ENCODE results near the gene IL1F10.

Gene IL1F10

GRCh38 chr2:113117541-113118262, 49.9 kb downstream of the IL1F10 start:
- no peaks in the 10 kb centered on the region for H3K9me3 ChIP-seq (ENCODE audit: insufficient read depth, low read depth, low read length)
- H3K27me3 ChIP-seq (ENCODE audit: insufficient read depth, low read length) = peaks cover 16% of the 10 kb centered on the region; the same call in 1 of the 2 replicates
- no peak overlapping the region for H3K27ac ChIP-seq (ENCODE audit: low read length)
- H3K4me1 ChIP-seq (ENCODE audit: insufficient read depth, low read length) = peaks cover 3% of the 10 kb centered on the region; the same call in 1 of the 2 replicates
- no peak overlapping the region for H3K9ac ChIP-seq (ENCODE audit: low read depth, low read length)
- H3K36me3 ChIP-seq (ENCODE audit: insufficient read depth, low read depth, low read length) = no peaks in the 10 kb centered on the region
- H3K4me3 ChIP-seq (ENCODE audit: low read length) = no peak overlapping the region

GRCh38 chr2:113118263-113118657, 50.5 kb downstream of the IL1F10 start:
- H3K36me3 ChIP-seq (ENCODE audit: insufficient read depth, low read depth, low read length) = no peaks in the 10 kb centered on the region
- H3K9me3 ChIP-seq (ENCODE audit: insufficient read depth, low read depth, low read length) = no peaks in the 10 kb centered on the region
- H3K9ac ChIP-seq (ENCODE audit: low read depth, low read length) = no peak overlapping the region
- H3K4me3 ChIP-seq (ENCODE audit: low read length) = no peak overlapping the region
- H3K27me3 ChIP-seq (ENCODE audit: insufficient read depth, low read length) = peaks cover 16% of the 10 kb centered on the region; the same call in 1 of the 2 replicates
- no peaks in the 10 kb centered on the region for H3K4me1 ChIP-seq (ENCODE audit: insufficient read depth, low read length)
- H3K27ac ChIP-seq (ENCODE audit: low read length) = no peak overlapping the region

GRCh38 chr2:113119111-113119510, 51.3 kb downstream of the IL1F10 start:
- Histone ChIP-seq H3K4me1 (ENCODE audit: insufficient read depth, low read length) (no peaks in the 10 kb centered on the region), H3K4me3 (ENCODE audit: low read length) (no peak overlapping the region), H3K9me3 (ENCODE audit: insufficient read depth, low read depth, low read length) (no peaks in the 10 kb centered on the region), H3K27me3 (ENCODE audit: insufficient read depth, low read length) (peaks cover 16% of the 10 kb centered on the region; the same call in 1 of the 2 replicates), H3K27ac (ENCODE audit: low read length) (no peak overlapping the region), H3K36me3 (ENCODE audit: insufficient read depth, low read depth, low read length) (no peaks in the 10 kb centered on the region), H3K9ac (ENCODE audit: low read depth, low read length) (no peak overlapping the region)

- Histone ChIP-seq H3K27me3 (ENCODE audit: insufficient read depth, low read length) (peaks cover 16% of the 10 kb centered on the region; the same call in 1 of the 2 replicates), H3K27ac (ENCODE audit: low read length) (no peak overlapping the region), H3K4me1 (ENCODE audit: insufficient read depth, low read length) (no peaks in the 10 kb centered on the region), H3K4me3 (ENCODE audit: low read length) (no peak overlapping the region), H3K36me3 (ENCODE audit: insufficient read depth, low read depth, low read length) (no peaks in the 10 kb centered on the region), H3K9me3 (ENCODE audit: insufficient read depth, low read depth, low read length) (no peaks in the 10 kb centered on the region), H3K9ac (ENCODE audit: low read depth, low read length) (no peak overlapping the region)
Observed at GRCh38 chr2:113120861-113121260, 53.1 kb downstream of the IL1F10 start.

GRCh38 chr2:113122364-113122763, 54.6 kb downstream of the IL1F10 start:
- Histone ChIP-seq H3K27ac (ENCODE audit: low read length) (no peak overlapping the region), H3K4me1 (ENCODE audit: insufficient read depth, low read length) (no peaks in the 10 kb centered on the region), H3K9me3 (ENCODE audit: insufficient read depth, low read depth, low read length) (no peaks in the 10 kb centered on the region), H3K4me3 (ENCODE audit: low read length) (no peak overlapping the region), H3K9ac (ENCODE audit: low read depth, low read length) (no peak overlapping the region), H3K36me3 (ENCODE audit: insufficient read depth, low read depth, low read length) (no peaks in the 10 kb centered on the region), H3K27me3 (ENCODE audit: insufficient read depth, low read length) (peaks cover 16% of the 10 kb centered on the region; the same call in 1 of the 2 replicates)

GRCh38 chr2:113123726-113124125, 56.0 kb downstream of the IL1F10 start:
- H3K27me3 ChIP-seq (ENCODE audit: insufficient read depth, low read length) = peaks cover 16% of the 10 kb centered on the region; the same call in 1 of the 2 replicates
- H3K4me3 ChIP-seq (ENCODE audit: low read length) = no peak overlapping the region
- H3K9me3 ChIP-seq (ENCODE audit: insufficient read depth, low read depth, low read length) = no peaks in the 10 kb centered on the region
- H3K27ac ChIP-seq (ENCODE audit: low read length) = no peak overlapping the region
- no peaks in the 10 kb centered on the region for H3K36me3 ChIP-seq (ENCODE audit: insufficient read depth, low read depth, low read length)
- H3K4me1 ChIP-seq (ENCODE audit: insufficient read depth, low read length) = no peaks in the 10 kb centered on the region
- H3K9ac ChIP-seq (ENCODE audit: low read depth, low read length) = no peak overlapping the region

GRCh38 chr2:113124181-113124961, 56.6 kb downstream of the IL1F10 start:
- H3K9ac ChIP-seq (ENCODE audit: low read depth, low read length) = no peak overlapping the region
- H3K36me3 ChIP-seq (ENCODE audit: insufficient read depth, low read depth, low read length) = no peaks in the 10 kb centered on the region
- no peaks in the 10 kb centered on the region for H3K4me1 ChIP-seq (ENCODE audit: insufficient read depth, low read length)
- H3K9me3 ChIP-seq (ENCODE audit: insufficient read depth, low read depth, low read length) = no peaks in the 10 kb centered on the region
- peaks cover 16% of the 10 kb centered on the region; the same call in 1 of the 2 replicates for H3K27me3 ChIP-seq (ENCODE audit: insufficient read depth, low read length)
- H3K27ac ChIP-seq (ENCODE audit: low read length) = no peak overlapping the region
- no peak overlapping the region for H3K4me3 ChIP-seq (ENCODE audit: low read length)
